Raji (cell line): Measurements from ENCODE around the gene BPIFB6.

ENCODE experiments used
- POLR2A ChIP-seq: IDR thresholded peaks from 2 replicates; pipeline ENCODE4 v1.6.1; 2011; ENCODE audit warnings: low read depth, low read length, control low read depth; ENCODE audit not compliant: insufficient read depth

Gene BPIFB6

DNA sequence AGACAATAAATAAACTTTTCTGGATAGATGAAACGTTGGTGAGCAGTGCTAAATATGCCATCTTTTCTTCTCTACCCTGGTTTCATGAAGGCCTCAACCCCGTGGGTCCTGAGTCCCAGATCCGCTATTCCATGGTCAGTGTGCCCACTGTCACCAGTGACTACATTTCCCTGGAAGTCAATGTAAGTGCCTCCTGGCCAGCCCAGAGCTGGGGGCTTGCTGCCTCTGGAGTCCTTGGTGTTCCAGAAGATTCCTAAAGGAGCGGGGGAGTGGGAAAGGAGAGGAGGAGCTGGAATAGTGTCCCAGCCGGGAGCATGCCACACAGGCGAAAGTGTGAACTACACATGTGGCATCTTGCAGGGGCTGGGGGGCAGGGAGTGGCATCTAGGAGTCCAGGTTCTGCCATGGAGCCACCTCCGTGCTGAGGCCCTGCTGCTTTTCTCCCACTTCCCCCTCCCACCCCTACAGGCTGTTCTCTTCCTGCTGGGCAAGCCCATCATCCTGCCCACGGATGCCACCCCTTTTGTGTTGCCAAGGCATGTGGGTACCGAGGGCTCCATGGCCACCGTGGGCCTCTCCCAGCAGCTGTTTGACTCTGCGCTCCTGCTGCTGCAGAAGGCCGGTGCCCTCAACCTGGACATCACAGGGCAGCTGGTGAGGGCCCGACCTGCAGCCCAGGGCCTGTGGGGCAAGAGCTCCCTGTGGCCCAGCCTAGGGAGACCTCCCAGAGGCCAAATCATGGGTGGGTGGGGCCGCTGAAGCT, 13.1 kb upstream of the BPIFB6 start:
- TF ChIP-seq POLR2A = no peak

- no peak for TF ChIP-seq POLR2A
Observed at GRCh38 chr20:33019465-33020277, 11.8 kb upstream of the BPIFB6 start.

DNA sequence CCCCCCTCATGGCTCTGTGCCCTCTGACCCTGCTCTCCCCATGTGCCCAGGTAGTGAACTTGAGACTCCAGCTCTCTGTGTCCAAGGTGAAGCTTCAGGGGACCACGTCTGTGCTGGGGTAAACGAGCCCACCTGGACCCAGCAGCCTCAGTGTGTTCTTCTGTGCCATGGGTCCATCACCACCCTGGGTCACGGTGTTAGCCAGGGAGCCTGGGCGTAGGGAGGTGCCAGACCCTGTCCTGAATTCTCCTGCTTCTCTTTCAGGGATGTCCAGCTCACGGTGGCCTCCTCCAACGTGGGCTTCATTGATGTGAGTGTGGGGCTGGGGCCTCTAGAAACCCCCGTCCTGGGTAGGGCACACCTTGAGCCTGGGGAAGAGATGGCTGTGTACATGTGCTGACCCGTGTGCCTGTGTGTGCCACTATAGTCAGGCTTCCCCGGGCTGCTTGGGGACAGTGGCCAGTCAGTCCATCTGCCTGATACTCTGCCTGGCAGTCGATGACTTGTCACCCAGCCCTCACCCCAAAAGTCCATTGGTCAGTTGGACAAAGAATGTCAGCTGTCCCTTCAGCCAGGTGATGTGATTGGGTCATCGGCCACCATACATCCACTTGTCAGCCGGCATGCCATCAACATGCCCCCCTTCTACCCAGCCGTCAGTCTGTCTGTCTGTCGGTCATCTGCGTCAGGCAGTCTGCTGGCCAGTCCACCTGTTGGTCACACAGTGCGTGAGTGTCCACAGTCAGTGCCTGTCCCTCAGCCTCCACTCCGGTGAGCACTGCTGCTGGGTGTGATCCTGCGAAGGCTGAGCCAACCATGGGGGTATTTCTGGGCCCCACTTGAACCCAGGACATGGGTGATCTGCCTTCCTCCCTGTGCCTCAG, 10.9 kb upstream of the BPIFB6 start:
- no peak for TF ChIP-seq POLR2A

DNA sequence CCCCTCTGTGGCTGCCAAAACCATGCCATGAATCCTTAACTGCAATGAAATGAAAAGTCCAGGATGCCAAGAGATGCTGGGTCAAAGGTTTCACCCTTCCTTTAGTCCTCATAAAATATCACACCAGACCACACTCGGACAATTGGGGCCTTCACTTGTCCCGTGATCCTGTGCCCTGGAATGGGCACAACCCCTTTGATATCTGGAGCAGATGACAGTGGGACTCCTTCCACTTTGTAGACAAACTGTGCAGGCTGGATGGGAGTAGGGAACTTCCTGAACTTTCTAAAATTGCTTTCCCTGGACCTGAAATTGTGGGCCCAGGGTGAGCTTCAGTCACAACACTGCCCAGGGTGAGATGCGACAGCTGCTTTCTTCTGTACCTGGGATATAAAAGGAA, 9.6 kb upstream of the BPIFB6 start:
- no peak for TF ChIP-seq POLR2A

DNA sequence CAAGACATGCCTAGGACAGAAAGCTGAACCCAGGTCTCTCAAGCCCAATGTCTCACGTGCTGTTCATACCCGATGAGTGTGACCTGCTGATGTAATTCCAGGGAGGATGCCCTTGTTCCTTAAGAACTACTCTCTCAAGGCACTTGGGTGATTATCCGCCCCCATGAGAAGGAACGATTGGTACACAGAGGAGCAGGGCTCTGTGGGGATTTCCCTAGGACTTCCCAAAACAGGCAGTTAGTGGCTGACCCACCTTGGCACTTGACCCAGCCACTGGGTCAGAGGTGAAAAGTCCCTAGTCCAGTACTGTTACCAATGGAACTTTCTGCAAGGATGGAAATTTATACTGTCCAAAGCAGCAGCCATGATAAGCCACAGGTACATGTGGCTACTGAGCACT, 9.2 kb upstream of the BPIFB6 start:
- TF ChIP-seq POLR2A = no peak

DNA sequence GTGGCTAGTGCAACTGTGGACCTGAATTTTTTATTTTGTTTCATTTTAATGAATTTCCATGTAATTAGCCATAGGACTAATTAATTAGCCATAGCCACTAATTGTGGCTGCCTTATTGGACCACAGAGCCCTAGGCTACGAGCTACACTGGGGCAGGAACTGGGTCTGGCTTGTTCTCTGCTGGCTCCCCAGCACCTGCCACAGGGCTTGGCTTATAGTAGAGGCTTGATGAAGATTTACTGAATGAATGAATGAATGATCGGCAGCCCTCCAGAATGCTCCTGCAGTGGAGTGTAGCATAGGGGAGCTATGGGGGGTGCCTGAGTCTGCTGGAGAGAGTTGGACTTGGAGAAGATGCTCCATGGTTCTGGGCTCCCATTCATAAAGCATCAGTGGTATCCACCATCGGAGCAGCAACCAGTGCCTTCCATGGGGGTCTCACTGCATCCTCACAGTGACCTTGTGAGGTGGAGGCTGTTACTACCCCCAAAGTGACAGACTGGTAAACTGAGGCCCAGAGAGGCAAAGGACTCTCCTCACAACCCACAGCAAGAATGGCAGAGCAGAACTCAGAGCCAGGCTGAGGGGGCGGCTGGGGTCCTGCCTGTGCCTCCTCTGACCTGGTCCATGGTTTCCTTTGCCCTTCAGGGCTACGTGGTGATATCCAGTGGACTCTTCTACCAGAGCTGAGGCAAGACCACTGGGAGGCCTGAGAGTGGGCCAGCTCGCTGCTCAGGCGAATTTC, 8.6 kb upstream of the BPIFB6 start:
- no peak for TF ChIP-seq POLR2A

DNA sequence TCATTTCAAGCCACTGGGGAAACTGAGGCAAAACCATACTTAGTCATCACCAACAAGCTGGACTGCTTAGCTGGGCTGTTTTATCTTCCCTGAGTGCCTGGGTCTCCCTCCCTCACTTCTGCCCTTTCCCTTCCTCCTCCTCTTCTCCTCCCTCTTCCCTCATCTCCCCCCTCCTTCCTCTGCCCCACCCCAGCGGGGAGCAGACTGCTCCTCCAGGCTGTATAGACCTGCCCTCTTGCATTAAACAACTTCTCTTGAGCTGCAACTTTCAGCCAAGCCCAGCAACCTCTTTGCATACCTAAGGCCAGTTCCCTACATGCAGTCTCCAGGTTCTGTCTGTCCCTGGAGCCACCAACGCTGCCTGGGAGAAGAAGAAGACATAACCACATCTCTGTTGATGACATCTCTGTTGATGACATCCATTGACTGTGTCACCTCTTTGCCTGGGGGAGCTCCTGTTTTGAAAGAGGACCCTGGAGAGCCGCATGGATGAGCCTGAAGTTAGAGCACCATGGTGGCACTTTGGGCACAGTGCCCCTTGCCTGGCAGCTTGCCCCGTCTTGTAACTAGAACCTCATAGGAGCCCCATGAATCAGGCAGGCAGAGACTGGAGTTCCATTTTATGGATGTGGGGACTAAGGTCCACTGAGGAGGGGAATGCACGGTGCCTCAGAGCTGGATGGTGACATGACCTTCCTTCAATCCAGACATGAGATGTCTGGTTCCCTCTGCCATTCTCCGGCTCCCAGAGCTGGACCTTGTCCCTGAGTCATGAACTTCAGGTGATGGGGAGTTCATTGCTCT, 7.8 kb upstream of the BPIFB6 start:
- TF ChIP-seq POLR2A = no peak

DNA sequence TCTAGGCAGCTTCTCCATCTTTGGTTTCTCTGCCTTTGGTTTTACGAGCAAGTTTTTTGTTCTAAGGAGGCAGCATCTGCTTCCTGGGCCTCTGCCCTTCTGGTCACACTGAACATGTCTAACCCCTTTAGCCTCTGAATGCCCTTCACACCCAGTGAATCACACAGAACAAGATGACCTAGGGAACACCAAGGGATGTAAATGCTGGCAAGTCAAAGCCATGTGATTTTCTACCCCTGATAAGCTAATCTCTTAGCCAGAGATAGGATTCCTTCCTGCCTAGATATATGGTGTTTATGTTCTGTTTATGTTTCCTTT, 7.2 kb upstream of the BPIFB6 start:
- TF ChIP-seq POLR2A = no peak

GRCh38 chr20:33024609-33025317, 6.7 kb upstream of the BPIFB6 start:
- TF ChIP-seq POLR2A = no peak

DNA sequence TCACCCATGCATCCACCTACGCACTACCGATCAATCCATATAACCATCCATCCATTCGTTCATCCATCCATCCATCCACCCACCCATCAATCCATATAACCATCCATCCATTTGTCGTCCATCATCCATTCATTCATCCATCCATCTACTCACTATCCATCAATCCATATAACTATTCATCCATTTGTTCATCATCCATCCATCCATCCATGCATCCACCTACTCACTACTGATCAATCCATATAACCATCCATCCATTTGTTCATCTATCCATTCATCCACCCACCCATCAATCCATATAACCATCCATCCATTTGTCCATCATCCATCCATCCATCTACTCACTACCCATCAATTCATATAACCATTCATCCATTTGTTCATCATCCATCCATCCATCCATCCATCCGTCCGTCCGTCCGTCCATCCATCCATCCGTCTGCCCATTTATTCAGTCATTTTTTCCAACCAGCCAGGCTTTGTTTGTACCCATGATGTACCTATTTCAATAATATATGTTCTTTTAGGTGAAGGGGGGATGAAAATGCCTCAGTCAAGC, 6.1 kb upstream of the BPIFB6 start:
- TF ChIP-seq POLR2A = no peak

- no peak for TF ChIP-seq POLR2A
Observed at GRCh38 chr20:33026072-33026778, 5.2 kb upstream of the BPIFB6 start.

DNA sequence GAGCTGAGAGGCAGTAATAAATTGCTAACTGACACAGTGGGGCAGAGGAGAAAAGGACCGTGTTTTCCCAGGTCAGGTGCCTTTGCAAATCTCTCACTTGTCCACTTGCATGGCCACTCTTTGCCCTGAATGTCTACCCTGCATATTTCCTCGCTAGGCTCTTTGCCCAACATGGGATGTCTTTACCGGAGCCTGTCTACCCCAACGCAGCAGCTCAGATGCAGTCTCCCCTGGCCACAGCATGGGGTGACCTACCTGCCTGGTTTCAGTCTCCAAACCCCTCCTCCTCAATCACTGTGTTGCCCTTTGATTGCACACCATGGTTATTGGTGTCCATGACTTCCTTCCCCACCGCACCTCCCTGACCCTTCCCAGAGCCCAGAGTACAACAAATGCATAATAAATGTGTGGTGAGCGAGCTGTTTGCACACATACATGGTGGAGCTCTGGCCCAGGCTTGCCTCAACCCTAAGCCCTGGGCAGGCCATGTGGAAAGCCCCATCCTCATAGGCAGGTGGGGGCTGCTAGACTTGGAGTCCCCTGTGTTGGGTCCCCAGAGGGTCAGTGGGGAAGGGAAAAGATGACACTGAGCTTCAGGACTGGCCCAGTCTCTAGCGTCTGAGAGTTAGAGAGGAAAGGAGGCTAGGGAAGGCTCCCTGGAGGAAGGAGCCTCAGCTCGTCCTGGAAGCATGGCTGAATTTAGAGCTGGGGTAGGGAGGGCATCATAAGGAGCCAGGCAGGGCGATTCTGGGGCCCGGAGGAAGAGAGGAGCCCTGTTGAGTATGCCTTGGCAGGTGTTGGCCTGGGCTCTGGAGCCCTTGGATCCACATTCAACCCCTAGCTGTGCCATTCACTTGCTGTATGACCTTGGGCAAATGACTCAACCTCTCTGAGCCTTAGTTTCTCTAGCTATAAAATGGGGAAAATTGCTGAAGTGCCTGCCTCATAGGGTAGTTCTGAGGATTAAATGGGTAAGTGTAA, 4.4 kb upstream of the BPIFB6 start:
- TF ChIP-seq POLR2A = no peak
